NT2/D1 (cell line): Measurements from ENCODE around the gene MAGI1.

Experiments
- DNase-seq: peaks from one replicate; pipeline ENCODE4 v3.0.0-alpha.2; 2011; ENCODE audit warnings: low read depth, low spot score
- H3K27me3 ChIP-seq: 2 replicates; pipeline ENCODE4 v1.6.0; 2011; ENCODE audit warnings: mild to moderate bottlenecking; ENCODE audit not compliant: insufficient read length, insufficient read depth
- H3K36me3 ChIP-seq: 2 replicates; pipeline ENCODE4 v1.6.1; 2011; ENCODE audit warnings: mild to moderate bottlenecking, low read length, mixed read lengths; ENCODE audit not compliant: insufficient read depth, insufficient read length
- H3K4me1 ChIP-seq: 2 replicates; pipeline ENCODE4 v1.5.1; 2011; ENCODE audit not compliant: insufficient read depth, insufficient read length
- H3K4me3 ChIP-seq: 2 replicates; pipeline ENCODE4 v1.5.1; 2011; ENCODE audit warnings: low read depth; ENCODE audit not compliant: insufficient read length
- H3K9ac ChIP-seq: 2 replicates; pipeline ENCODE4 v1.6.0; 2011; ENCODE audit warnings: low read depth; ENCODE audit not compliant: insufficient read length
- H3K9me3 ChIP-seq: 2 replicates; pipeline ENCODE4 v1.5.1; 2011; ENCODE audit warnings: mild to moderate bottlenecking, low read length; ENCODE audit not compliant: insufficient read depth
- SUZ12 ChIP-seq: IDR thresholded peaks from 2 replicates; pipeline ENCODE4 v1.6.1; 2011; ENCODE audit not compliant: insufficient read length, insufficient read depth; ENCODE audit errors: extremely low read depth
- YY1 ChIP-seq: IDR thresholded peaks from 2 replicates; pipeline ENCODE4 v1.6.1; 2011; ENCODE audit not compliant: insufficient read length, insufficient read depth
- ZNF274 ChIP-seq: IDR thresholded peaks from 2 replicates; pipeline ENCODE4 v1.6.1; 2011; ENCODE audit warnings: mild to moderate bottlenecking, low read depth, low read length

The MAGI1 gene

DNA sequence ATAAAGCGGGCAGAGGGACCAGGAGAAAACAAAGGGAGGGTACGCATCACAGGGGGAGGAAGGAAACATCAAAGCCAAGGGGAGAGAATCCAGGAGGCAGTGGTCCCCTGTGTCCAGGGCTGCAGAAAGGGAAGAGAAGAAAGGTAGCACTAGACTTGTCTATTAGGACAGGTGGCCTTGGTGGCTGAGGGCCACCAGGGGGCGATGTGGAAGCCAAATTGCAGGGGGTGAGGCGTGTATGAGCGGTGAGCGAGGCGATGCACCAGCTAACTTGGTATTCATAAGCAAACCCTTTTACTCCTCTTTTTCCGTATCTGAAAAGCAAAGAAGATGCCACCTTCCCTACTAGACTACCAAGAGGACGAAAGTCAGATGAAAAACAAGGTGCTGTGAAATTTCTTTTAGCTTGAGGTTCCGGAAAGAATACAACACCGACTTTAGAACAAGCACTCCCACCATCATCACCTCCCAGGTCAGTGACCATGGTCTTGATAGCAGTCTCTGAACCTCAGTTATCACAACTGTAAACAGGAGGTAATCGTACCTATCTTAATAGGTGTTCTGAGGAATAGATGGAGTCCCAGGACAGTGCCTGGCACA lies 696.5 kb downstream of the MAGI1 start:
- Histone ChIP-seq H3K9me3 (no peaks in the 10 kb centered on the region), H3K36me3 (no peaks in the 10 kb centered on the region), H3K4me3 (no peak overlapping the region), H3K4me1 (peaks cover 2% of the 10 kb centered on the region), H3K9ac (no peak overlapping the region), H3K27me3 (no peaks in the 10 kb centered on the region)
- TF ChIP-seq ZNF274 (no peak), YY1 (no peak), SUZ12 (no peak)
- peak; percentile 57 for DNase-seq

DNA sequence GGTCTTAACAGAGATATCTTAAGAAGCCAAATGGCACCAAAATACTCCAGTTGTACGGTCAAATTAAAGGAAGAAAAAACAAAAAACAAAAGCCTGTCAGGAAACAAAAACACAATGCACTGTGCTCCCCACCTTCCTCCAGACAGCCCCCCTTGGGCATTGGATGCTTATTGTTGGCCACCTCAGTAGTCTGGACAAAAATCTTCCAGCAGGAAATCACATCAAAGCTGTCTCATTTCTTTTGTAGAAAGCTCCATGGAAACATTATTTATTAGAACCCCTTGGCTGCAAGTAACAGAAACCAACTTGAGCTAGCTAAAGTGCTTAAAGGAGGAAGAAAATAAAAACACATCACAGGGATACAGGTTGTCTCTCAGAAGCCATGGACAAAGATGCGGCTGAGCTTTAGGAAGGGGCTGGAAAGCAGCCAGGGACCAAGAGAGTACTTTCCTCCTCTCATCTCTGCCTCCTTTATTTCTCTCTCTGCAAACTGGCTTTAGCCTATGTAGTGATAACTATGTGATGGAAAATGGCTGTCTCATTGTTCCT lies 699.5 kb downstream of the MAGI1 start:
- Histone ChIP-seq H3K9me3 (no peaks in the 10 kb centered on the region), H3K4me1 (peaks cover 2% of the 10 kb centered on the region), H3K9ac (no peak overlapping the region), H3K36me3 (no peaks in the 10 kb centered on the region), H3K4me3 (no peak overlapping the region), H3K27me3 (no peaks in the 10 kb centered on the region)
- no peak for DNase-seq
- TF ChIP-seq YY1 (no peak), ZNF274 (no peak), SUZ12 (no peak)

DNA sequence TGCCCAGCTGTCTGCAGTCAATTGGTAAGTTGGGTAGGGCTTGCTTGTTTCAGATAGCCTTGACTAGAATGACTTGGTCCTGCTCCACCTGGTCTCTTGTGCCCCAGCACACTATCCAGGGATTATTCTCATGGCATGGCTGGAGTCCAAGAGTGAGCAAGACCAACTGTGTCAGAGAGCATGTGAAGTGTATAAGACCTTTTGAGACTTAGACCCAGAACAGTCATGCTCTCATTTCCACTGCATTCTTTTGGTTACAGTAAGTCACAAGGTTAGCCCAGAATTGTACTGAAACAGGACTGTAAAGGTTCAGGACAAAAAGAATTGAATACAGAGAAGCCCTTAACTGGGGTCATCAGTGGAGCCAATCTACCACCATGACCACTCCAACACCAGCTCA lies 700.1 kb downstream of the MAGI1 start:
- no peak for DNase-seq
- TF ChIP-seq ZNF274 (no peak), YY1 (no peak), SUZ12 (no peak)
- Histone ChIP-seq H3K4me1 (no peaks in the 10 kb centered on the region), H3K36me3 (no peaks in the 10 kb centered on the region), H3K9ac (no peak overlapping the region), H3K9me3 (no peaks in the 10 kb centered on the region), H3K27me3 (no peaks in the 10 kb centered on the region), H3K4me3 (no peak overlapping the region)

DNA sequence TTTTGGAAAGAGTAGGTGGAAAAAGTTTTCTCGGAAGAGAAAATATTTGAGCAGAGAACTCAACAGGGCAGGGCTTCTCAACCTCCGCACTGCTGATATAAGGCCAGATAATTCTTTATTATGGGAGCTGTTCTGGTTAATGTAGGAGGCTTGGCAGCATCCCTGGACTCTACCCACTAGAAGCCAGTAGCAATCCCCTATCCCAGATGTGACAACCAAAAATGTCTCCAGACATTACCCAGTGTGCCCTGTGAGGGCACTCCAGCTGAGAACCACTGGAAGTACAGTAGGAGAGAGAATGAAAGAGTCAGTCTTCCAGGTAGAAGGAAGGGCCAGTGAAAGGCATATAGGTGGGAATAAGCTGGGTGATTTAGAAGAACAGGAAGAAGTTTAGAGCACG lies 703.1 kb downstream of the MAGI1 start:
- Histone ChIP-seq H3K27me3 (no peaks in the 10 kb centered on the region), H3K9ac (no peak overlapping the region), H3K36me3 (no peaks in the 10 kb centered on the region), H3K9me3 (no peaks in the 10 kb centered on the region), H3K4me1 (no peaks in the 10 kb centered on the region), H3K4me3 (no peak overlapping the region)
- TF ChIP-seq SUZ12, result no peak
- TF ChIP-seq YY1, result no peak
- TF ChIP-seq ZNF274, result no peak
- DNase-seq, result no peak

DNA sequence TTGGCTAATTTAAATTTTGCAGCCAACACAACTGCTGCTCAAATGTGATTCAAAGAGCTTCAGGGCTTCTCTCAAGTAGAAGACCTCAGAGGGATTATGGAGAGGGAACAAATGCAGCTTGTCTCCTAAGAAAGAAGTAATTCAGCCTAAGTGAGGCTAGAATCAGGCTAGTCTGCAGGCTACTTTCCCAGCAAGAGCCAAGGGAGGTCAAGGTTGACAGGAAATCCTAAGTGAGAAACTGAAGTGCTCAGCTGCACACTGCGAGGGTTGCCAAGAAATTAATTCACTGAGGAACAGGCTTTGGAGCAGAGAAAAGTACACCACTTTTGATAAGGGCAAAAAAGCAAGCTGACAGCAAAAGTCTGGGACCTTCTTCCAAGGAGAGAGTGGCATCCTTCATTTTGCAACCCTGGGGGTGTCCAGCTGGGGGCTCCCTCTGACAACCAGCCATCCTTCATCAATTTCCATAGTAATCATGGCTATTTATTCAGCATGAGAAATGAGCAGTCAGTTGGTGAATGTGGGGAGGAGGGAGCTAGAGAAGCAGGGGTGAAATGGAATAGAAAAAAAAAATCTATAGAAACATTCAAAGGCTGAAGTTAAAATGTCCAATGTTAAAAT lies 704.6 kb downstream of the MAGI1 start:
- DNase-seq, result no peak
- Histone ChIP-seq H3K36me3 (no peaks in the 10 kb centered on the region), H3K9ac (no peak overlapping the region), H3K27me3 (no peaks in the 10 kb centered on the region), H3K4me1 (no peaks in the 10 kb centered on the region), H3K4me3 (no peak overlapping the region), H3K9me3 (no peaks in the 10 kb centered on the region)
- TF ChIP-seq ZNF274 (no peak), SUZ12 (no peak), YY1 (no peak)

DNA sequence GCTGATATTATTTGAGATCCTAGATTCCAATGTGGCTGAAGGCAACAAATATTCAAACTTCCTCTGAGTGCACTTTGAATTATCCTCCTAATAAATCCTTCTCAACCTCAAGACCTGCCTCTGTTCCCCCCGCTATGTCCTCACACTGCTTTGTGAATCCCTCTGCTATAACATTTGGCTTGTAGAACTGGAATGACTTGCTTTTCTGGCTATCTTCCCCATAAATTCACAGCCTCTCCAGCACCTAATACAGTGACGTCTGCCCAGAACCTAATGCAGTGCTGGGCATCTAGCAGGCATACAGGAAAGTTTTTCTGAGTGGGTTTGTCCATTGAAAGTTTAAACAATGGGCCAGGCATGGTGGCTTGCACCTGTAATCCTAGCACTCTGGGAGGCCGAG lies 707.0 kb downstream of the MAGI1 start:
- H3K4me3 ChIP-seq, result no peak overlapping the region
- no peaks in the 10 kb centered on the region for H3K36me3 ChIP-seq
- no peak overlapping the region for H3K9ac ChIP-seq
- no peaks in the 10 kb centered on the region for H3K9me3 ChIP-seq
- no peaks in the 10 kb centered on the region for H3K4me1 ChIP-seq
- TF ChIP-seq SUZ12 (no peak), YY1 (no peak), ZNF274 (no peak)
- no peak for DNase-seq
- H3K27me3 ChIP-seq, result no peaks in the 10 kb centered on the region

DNA sequence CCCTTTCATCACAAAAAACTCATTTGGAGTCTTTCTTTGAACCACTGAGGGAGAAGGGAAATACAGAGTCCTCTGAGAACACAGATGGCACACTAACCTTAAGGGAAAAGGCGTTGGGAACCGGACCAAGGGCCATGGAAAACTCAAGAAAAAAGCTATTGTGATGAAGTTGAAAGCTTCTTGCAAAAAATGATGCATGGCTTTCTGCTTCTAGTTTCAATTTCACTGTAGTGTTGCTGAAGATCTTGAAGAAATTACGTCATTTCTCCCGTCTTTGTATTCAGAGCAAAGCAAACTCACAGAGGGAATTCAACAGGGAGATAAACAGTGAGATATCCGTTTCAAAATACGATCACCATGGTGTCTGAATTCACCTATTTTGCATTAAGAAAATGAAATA lies 708.6 kb downstream of the MAGI1 start:
- Histone ChIP-seq H3K4me3 (no peak overlapping the region), H3K9ac (no peak overlapping the region), H3K36me3 (no peaks in the 10 kb centered on the region), H3K9me3 (peaks cover 8% of the 10 kb centered on the region; the same call in 1 of the 2 replicates), H3K4me1 (no peaks in the 10 kb centered on the region), H3K27me3 (no peaks in the 10 kb centered on the region)
- no peak for DNase-seq
- TF ChIP-seq YY1 (no peak), SUZ12 (no peak), ZNF274 (no peak)
